Loucy (cell line): ENCODE results near the gene RIIAD1.

ENCODE experiments used
- EZH2phosphoT487 ChIP-seq: fragments of 200-600 bp; IDR thresholded peaks from 2 replicates; pipeline ENCODE4 v1.6.1; 2018; ENCODE audit warnings: antibody characterized with exemption, mild to moderate bottlenecking, moderate library complexity, borderline replicate concordance
- TF ChIP-seq, protein P1 (sequence below): fragments of 200-600 bp; sonication (generic); conservative IDR thresholded peaks from 2 replicates; pipeline ENCODE4 v1.5.1; 2014; ENCODE audit warnings: mild to moderate bottlenecking, antibody characterized with exemption, low read length

DNA sequence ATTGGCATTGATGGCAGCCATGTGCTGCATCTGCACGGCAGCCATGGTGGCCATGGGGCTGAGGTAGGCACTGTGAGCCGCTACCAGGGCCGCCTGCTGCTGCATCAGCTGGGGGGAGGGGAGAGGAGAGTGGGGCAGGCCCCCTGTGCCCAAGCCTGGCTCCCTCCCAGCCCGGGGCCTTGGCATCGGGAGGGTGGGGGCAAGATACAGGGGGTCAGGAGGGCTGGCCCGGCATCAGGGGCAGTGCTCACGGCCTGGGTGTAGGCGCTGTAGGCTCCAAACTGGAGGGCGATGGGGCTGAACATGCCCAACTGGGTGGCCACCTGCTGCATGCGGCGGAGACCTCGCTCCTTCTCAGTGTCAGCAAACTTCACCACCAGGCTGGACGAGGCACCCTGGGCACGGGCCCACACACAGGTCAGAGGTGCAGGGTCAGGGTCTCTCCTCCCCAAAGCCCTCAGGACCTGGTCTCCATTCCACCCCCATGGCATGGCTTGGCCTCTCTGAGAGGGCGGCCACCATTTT, 13.7 kb upstream of the RIIAD1 start:
- TF ChIP-seq, protein P1, sequence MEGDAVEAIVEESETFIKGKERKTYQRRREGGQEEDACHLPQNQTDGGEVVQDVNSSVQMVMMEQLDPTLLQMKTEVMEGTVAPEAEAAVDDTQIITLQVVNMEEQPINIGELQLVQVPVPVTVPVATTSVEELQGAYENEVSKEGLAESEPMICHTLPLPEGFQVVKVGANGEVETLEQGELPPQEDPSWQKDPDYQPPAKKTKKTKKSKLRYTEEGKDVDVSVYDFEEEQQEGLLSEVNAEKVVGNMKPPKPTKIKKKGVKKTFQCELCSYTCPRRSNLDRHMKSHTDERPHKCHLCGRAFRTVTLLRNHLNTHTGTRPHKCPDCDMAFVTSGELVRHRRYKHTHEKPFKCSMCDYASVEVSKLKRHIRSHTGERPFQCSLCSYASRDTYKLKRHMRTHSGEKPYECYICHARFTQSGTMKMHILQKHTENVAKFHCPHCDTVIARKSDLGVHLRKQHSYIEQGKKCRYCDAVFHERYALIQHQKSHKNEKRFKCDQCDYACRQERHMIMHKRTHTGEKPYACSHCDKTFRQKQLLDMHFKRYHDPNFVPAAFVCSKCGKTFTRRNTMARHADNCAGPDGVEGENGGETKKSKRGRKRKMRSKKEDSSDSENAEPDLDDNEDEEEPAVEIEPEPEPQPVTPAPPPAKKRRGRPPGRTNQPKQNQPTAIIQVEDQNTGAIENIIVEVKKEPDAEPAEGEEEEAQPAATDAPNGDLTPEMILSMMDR, result no peak
- no peak for TF ChIP-seq EZH2phosphoT487
